Left forelimb (tissue), 1 donor: ENCODE data around the gene CCNF.
A peak's percentile ranks its signal among the peaks of the same experiment; 100 is the strongest.

Experiments used
- DNase-seq: peaks from one replicate; pipeline ENCODE4 v3.0.0-alpha.2; 2018; ENCODE audit warnings: low spot score

The CCNF gene

DNA sequence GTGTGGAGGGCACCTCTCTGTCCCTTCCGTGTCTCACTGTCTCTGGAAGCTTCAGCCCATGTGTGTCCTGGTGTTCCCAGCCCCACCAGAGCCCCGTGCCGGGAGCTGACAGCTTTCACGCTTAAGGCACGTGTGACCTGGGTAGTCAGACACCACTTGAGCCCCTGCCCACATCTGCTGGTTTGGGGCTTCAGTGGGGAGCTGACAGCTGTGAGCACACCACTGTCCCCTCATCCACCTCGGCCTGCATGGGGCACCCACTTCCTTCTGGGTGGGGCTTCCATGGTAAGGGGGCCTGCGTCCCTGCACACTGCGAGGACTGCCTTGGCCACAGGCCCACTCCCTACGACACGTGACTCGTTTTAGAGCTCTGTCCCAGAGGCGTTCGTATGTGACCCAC lies 28.0 kb downstream of the CCNF start:
- no peak for DNase-seq

- no peak for DNase-seq
Measured at GRCh38 chr16:2457946-2458345, 28.7 kb downstream of the CCNF start.

- no peak for DNase-seq
Measured at GRCh38 chr16:2458887-2459646, 29.8 kb downstream of the CCNF start.

- DNase-seq, result peak; percentile 96
Measured at GRCh38 chr16:2459647-2460390, 30.6 kb downstream of the CCNF start, which contains the start of gene TEDC2. TSS of gene TEDC2 (plus strand) at chr16:2460109. CDS start at chr16:2460145, 36 bp downstream.

DNA sequence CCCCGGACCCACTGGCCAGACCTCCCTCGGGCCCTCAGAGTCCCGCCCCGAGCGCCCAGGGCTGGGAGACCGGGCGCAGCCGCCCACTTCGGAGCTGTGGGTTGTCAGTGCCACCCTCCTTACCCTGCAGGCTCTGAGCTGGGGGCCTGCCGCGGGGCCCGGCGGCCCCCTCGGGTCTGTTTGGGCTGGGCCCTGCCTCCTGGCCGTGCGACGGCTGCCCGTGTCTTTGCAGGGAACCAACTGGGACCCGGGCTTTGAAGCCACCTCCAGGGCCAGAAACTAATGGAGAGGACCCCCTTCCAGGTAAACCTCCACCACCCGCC lies 31.1 kb downstream of the CCNF start:
- DNase-seq, result no peak

DNA sequence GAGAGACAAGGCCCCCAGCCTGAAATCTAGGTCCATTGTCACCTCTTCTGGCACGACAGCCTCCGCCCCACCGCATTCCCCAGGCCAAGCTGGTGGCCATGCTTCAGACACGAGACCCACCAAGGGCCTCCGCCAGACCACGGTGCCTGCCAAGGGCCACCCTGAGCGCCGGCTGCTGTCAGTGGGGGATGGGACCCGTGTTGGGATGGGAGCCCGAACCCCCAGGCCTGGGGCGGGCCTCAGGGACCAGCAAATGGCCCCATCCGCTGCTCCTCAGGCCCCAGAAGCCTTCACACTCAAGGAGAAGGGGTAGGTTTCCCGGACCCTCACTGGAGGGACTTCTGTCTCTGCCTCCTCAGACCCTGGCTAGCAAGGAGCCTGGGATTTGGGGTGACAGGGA lies 31.7 kb downstream of the CCNF start:
- no peak for DNase-seq

GRCh38 chr16:2462031-2462866 lies 33.0 kb downstream of the CCNF start:
- no peak for DNase-seq

GRCh38 chr16:2464333-2464732 lies 35.1 kb downstream of the CCNF start:
- no peak for DNase-seq

GRCh38 chr16:2465653-2466415 lies 36.6 kb downstream of the CCNF start:
- no peak for DNase-seq

GRCh38 chr16:2466667-2467527 lies 37.6 kb downstream of the CCNF start:
- DNase-seq, result no peak

- peak; percentile 87 for DNase-seq
Measured at GRCh38 chr16:2467528-2468232, 38.4 kb downstream of the CCNF start.

- DNase-seq, result no peak
Measured at GRCh38 chr16:2468233-2468724, 39.0 kb downstream of the CCNF start.

DNA sequence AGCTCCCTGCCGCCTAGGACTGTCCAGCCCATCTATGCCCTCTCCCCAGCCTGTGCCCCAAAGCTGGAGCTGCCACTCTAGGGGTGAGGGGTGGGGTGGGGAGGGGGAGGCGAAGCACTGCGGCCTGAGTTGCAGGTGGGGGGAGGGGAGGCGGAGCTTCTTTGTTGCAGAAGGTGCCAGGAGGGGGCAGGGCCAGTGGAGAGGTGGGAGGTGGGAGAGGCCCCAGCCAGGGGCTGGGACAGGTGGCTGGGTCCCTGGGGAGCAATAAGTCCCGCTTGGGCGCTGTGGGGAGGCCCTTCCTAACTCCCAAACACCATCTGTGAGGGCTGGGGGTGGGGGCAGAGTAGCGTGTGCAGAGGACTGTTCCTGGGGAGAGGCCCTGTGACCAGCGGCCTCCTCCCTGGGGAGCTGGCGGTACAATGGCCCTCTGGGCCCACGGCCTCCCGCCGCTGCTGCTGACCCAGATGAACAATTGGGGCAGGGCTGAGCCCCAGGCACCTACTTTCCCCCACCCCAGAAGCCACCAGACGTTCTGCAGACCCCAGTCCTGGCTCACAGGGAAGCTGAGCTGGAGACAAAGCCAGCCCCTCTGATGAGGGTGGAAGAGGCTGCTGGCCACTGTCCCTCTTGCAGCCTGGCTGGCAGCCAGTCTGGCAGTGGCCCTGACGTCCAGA lies 39.6 kb downstream of the CCNF start:
- no peak for DNase-seq

DNA sequence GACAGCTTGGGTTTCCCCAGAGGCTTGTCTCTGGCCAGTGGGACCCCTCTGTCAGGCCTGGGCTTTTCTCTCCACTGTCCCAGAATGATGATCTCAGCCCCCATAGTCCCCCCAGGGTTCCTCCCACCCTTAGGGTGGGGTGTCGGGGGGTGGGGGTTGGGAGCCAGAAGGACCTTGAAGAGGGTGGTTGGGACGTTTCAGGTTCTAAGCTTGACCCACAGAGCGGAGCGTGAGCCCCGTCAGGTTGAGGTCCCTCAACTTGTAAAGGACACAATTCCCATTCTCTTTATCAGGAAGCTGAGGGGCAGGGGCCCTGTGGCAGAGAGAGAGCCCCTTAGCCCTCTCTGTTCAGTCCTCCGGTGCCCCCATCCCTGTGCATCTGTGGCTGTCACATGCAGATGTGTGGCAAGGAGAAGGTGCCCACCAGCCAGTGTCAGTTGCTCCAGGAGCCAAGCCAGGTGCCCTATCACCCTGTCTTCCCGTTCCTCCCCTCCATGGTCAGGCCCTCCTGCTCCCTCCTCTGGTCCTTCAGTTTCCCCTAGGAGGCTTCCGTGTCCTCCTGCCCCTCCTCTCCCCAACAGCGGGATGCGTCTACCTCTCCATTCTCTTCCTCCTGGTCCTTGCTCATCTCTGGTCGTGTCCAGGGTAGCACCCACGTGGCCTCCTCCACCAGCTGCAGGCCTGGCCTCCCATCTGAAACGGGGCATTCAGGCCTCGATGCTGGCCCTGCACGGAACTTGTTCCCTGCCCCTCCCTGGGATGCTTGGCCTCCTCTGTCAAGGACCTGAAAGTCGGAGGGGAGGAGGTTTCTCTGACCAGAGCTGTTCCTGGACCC lies 40.4 kb downstream of the CCNF start:
- no peak for DNase-seq

GRCh38 chr16:2470234-2470601 lies 41.0 kb downstream of the CCNF start:
- DNase-seq, result no peak

GRCh38 chr16:2470603-2471015 lies 41.4 kb downstream of the CCNF start:
- DNase-seq, result no peak

GRCh38 chr16:2471016-2471652 lies 41.9 kb downstream of the CCNF start, which contains the start of gene NTN3:
TSS of gene NTN3 (plus strand) at chr16:2471297. CDS start at chr16:2471702, 405 bp downstream.
- DNase-seq, result peak; percentile 87
